OCI-M1 (cell line): ENCODE data around the gene CRB1.

ENCODE experiments used
- DNase-seq: peaks from one replicate; lab custom pipeline; 2025; lab: John Stamatoyannopoulos, UW

The CRB1 gene

GRCh38 chr1:197343663-197344273, 75.7 kb downstream of the CRB1 start:
- DNase-seq: no peak

DNA sequence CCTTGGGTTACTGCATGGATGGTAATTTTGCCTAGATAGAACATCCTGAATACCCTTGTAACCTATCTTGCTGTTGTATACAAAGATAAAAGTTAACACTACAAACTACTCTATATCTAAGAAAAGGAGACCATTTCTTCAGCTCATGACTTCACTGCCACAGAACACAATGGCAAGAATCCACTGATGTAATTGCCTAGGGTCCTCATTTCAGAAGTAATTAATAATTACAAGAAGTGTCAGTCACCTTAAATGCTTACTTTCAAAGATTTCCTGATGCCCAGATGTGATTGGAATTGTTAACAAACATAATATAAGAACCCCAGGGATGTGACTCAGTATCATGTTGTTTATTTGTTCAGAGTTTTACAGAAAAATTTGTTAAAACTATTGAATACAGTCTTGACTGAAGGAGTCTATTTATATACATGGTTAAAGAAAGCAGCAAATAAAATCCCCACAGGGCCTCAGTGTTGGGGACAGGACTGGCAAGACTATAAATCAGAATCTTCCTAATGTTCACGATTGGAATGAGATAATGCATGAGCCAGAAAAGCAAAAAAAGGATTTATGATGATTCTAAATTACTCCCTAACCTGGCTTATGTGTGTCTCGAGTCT, 83.9 kb downstream of the CRB1 start:
- no peak for DNase-seq

DNA sequence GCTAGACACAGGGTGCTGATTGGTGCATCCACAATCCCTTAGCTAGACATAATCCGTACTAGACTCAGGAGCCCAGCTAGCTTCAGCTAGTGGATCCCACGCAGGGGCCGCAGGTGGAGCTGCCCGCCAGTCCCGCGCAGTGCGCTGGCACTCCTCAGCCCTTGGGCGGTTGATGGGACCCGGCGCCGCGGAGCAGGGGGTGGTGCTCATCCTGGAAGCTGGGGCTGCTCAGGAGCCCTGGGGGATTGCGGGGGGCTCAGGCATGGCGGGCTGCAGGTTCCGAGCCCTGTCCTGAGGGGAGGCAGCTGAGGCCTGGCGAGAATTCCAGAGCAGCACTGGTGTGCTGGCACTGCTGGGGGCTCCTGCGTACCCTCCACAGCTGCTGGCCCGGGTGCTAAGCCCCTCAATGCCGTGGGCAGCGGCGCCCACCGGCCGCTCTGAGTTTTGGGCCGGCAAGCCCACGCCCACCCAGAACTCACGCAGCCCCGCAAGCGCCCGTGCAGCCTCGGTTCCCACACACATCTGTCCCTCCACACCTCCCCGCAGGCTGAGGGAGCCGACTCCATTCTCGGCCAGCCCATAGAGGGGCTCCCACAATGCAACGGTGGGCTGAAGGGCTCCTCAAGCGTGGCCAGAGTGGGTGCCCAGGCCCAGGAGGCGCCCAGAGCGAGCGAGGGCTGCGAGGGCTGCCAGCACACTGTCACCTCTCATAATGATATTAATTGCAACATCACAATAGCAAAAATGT, 87.4 kb downstream of the CRB1 start:
- no peak for DNase-seq

GRCh38 chr1:197356723-197357533, 88.9 kb downstream of the CRB1 start:
- DNase-seq: peak; percentile 77

DNA sequence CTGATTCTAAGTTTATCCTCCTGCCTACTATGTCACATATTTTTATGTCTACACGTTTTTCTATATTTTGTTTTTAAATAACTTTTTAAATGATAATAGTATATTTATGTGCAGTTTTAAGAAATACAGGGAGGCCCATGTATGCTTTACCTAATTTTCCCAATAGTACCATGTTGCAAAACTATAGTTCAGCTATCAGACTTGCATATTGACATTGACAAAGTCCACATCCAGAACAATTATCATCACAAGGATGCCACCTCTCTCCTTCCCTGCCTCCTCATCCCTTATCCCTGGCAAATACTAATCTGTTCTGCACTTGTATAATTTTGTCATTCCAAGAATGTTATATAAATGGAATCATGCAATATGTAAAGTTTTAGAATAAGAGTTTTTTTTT, 90.9 kb downstream of the CRB1 start:
- no peak for DNase-seq

DNA sequence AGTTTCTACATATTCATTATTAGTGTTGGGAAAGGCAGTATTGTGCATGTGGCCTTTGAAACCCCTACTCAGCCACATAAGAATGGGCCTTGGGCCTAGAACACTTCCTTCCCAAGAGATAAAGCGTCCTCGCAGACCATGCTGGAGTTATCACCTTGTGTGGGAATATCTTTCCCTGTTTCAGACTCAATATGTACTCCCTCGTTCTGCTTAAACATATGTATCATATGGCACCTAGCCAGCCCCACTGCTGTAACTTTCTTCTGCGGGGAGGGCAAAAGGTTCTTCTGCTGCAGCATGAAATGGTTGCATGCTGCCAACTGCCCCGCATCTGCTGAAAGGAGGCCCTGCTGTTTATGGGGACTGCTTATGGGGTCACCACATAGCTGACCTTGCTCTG, 92.0 kb downstream of the CRB1 start:
- no peak for DNase-seq

DNA sequence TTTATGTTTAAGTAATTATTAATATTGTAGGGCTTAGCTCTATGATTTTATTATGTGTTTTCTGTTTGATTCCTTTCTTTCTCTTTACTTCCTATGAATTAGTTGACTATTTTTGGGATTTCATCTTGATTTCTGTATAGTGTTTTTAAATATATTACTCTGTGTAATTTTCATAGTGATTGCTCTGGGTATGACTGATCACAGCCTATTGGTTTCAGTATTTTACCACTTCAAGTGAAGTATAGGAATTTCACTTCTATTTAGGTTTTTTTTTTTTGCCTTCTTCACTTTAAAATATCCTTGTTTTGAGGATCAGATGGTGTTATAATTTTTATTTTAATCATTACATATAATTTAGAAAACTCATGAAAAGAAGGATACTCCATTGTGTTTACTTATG, 94.8 kb downstream of the CRB1 start:
- DNase-seq: no peak

DNA sequence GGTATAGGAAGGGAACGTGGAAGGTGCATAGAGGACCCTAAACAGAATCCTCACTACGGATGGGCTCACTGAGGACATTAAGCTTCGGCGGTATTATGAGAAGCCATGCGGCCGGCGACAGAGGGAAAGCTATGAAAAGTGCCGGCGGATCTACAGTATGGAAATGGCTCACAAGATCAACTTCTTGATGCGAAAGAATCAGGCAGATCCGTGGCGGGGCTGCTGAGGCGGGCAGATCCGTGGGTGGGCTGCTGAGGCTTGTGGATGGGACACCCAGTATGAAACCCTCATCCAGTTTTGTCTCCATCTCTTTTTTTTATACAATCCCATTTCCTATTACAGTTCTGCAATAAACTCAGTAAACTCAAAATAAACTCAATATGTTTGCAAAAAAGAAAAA, 95.8 kb downstream of the CRB1 start:
- DNase-seq: no peak

DNA sequence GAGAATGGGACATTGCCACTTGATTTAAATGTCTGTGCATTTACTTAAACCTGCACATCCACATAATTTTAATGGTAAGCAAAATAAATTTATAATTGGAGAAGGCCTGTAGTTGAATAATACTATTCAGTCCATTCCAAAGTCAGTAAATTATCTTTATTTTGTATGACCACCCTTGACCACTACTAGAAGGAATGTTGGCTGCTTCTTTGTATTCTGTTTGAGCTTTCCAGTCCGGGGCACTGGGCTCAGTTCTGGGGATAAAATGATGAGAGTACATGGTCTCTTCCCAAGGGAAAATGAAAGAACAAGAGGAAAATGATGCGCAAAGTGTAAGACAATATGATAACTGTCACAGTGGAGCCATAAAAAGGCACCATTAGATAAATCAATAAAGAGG, 98.9 kb downstream of the CRB1 start:
- no peak for DNase-seq

GRCh38 chr1:197367627-197368026, 99.6 kb downstream of the CRB1 start:
- no peak for DNase-seq

DNA sequence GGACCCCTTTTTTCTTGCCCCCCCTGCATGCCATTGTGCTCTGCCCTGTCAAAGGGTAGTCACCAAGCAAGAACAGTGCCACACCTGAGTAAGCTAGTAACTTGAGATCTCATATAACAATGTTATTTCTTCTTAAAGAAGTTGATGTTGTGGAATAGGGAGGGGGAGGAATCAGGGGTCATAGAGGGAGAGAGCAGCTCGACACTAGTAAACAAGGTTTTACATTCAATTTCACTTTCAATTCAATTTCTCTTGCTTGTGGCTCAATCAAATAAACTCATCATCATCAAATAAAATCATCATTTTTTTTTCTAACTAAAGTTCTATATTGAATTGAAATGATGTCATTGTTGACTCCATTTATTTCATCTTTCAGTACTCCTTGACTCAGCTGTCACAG, 106.4 kb downstream of the CRB1 start:
- DNase-seq: peak; percentile 36

DNA sequence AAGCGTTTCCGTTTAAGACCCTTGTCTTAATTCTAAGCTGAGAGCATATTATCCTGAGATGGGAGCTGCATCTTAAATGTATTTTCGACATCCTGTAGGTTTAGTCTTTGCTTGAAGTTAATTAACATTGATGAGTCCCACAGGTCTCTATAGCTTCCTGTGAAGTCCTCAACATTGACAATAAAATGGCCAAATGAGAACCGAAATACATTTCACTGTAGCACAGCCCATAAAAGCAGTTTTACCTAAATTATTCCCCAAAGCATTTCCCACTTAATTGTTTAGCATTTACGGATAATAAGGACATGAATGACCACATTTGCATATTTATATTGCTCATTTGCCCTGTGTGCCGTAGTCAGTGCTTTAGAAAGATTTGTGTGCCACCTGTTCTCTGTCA, 116.4 kb downstream of the CRB1 start:
- DNase-seq: no peak

GRCh38 chr1:197388801-197389200, 120.7 kb downstream of the CRB1 start:
- no peak for DNase-seq

DNA sequence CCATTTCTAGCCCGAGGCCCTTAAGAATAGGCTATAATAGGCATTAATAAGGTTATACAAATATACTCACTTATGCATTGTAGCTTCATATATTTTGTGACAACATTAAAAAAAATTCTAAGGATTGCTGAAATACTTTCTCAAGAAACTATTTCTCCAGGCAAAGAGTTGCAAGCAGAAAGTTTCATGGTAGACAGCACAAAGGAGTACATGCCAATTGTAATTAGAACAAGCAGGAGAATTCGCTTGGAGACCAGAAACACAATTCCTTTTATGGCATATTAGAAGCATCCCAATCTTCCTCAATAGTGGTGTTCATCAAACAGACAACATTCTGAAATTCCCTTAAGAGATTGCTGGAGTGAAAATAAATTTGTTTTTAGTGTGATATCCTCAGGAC, 122.8 kb downstream of the CRB1 start:
- no peak for DNase-seq

GRCh38 chr1:197391303-197392226, 123.5 kb downstream of the CRB1 start:
- peak; percentile 87 for DNase-seq

- DNase-seq: no peak
Measured at GRCh38 chr1:197392541-197392940, 124.5 kb downstream of the CRB1 start.

DNA sequence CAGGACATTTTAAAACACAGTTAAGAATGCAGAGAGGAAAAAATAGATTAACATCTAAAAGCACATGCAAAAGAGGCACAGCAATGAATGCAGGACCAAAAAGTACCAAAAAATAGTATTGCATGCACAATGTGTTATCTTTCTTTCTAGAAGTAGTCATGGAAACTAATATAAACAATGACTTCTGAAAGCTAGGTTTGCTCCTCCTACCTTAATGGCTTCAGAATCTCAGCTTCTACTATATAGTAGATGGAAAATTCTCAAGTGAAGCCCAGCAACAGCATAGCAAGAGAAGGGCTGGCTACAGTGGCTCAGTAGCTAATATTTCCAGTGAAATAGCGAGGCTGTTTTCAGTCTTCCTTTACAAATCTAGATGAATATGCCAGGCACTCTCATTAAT, 125.1 kb downstream of the CRB1 start:
- DNase-seq: peak; percentile 74

- no peak for DNase-seq
Measured at GRCh38 chr1:197393772-197394171, 125.7 kb downstream of the CRB1 start.

- no peak for DNase-seq
Measured at GRCh38 chr1:197394831-197395608, 127.0 kb downstream of the CRB1 start.

DNA sequence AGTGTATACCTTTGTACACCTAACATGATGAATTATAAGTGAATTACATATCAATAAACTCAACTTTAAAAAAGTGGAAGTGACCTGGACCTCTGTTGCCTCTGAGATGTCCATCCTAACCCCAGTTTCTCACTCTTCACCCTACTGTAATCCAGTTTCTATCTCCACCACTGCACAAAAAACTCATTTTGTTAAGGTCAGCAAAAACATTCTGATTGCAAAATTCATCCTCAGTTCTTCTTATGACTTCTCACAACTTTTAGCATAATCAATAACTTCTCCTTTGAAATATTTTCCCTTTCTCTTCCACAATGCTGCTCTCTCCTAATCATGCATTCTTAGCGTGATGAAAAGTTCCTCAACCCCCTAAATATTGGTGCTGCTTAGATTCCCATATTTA, 129.8 kb downstream of the CRB1 start:
- DNase-seq: no peak
